Dedifferentiated amniotic fluid mesenchymal stem cell (primary cell): ENCODE measurements around the gene SYT8.

Experiments used
- DNase-seq: peaks from one replicate; pipeline ENCODE4 v3.0.0-alpha.2; 2016; ENCODE audit errors: extremely low spot score

Gene SYT8

GRCh38 chr11:1845561-1846452 lies 11.0 kb downstream of the SYT8 start:
- DNase-seq, result no peak

GRCh38 chr11:1846453-1846932 lies 11.7 kb downstream of the SYT8 start:
- DNase-seq, result no peak

- DNase-seq, result no peak
Observed at GRCh38 chr11:1847006-1847735, 12.4 kb downstream of the SYT8 start.

- no peak for DNase-seq
Observed at GRCh38 chr11:1847926-1848639, 13.3 kb downstream of the SYT8 start.

GRCh38 chr11:1848640-1849430 lies 14.0 kb downstream of the SYT8 start:
- DNase-seq, result no peak

GRCh38 chr11:1851468-1852180 lies 16.8 kb downstream of the SYT8 start:
- no peak for DNase-seq

GRCh38 chr11:1852271-1852876 lies 17.6 kb downstream of the SYT8 start:
- no peak for DNase-seq

GRCh38 chr11:1852877-1853276 lies 18.1 kb downstream of the SYT8 start, which contains the start of gene LSP1:
Gene LSP1, plus strand, starts transcription at chr11:1853084. Its CDS starts 61 bp downstream, at chr11:1853145.
- DNase-seq, result no peak

GRCh38 chr11:1853376-1854131 lies 18.8 kb downstream of the SYT8 start:
- DNase-seq, result no peak

GRCh38 chr11:1854132-1854948 lies 19.6 kb downstream of the SYT8 start:
- DNase-seq, result no peak

GRCh38 chr11:1854949-1855885 lies 20.4 kb downstream of the SYT8 start:
- no peak for DNase-seq

GRCh38 chr11:1855886-1856265 lies 21.1 kb downstream of the SYT8 start:
- DNase-seq, result no peak

- DNase-seq, result no peak
Observed at GRCh38 chr11:1856306-1857005, 21.7 kb downstream of the SYT8 start.

- no peak for DNase-seq
Observed at GRCh38 chr11:1857064-1857463, 22.3 kb downstream of the SYT8 start.

GRCh38 chr11:1858154-1858553 lies 23.4 kb downstream of the SYT8 start:
- no peak for DNase-seq

- no peak for DNase-seq
Observed at GRCh38 chr11:1858576-1858975, 23.8 kb downstream of the SYT8 start.

GRCh38 chr11:1859004-1859403 lies 24.2 kb downstream of the SYT8 start:
- DNase-seq, result no peak
